ENCODE measurements around the gene ARHGAP30. TPM values are rescaled to one million over a fixed set of nuclear protein-coding genes. Genes with fewer than 3 reads are reported as not detected.

The ARHGAP30 gene
- total and polyA plus RNA-seq, 2 of the 8 experiments (the other 6 are each of a cell fraction or from before 2014, with no cell fraction given): 0.27 to 0.39 TPM

GRCh38 chr1:161031874-161032273 is 37.8 kb downstream of the ARHGAP30 start:
- no peak overlapping the region for H4K91ac ChIP-seq (replicated peaks; ENCODE audit: insufficient read length, low read length)
- H3K14ac ChIP-seq (ENCODE audit: insufficient read length): no peak overlapping the region
- peaks cover 0 to 5% (median 0%) of the 10 kb centered on the region in 4 experiments; a peak in 1 of 8 replicates for H3K36me3 ChIP-seq (ENCODE audit: control insufficient read depth in 2 of 4, insufficient read depth in 4 of 4, low read length in 3 of 4)
- H4K8ac ChIP-seq (ENCODE audit: extremely low read depth, insufficient read depth, low read length): no peak overlapping the region
- no peak overlapping the region for H3K56ac ChIP-seq (replicated peaks; ENCODE audit: insufficient read length, low read depth, low read length)
- ChIA-PET CTCF (ENCODE audit: partially characterized antibody) (interaction anchor here (1.4 kb wide), 1 partner anchor 11 kb away, joined by 4 read pairs; the partner anchor contains the start of gene F11R), POLR2A (ENCODE audit: partially characterized antibody) (interaction anchor here (1.0 to 2.3 kb wide), 4 partner anchors 11 to 18 kb away, joined by 3 to 8 read pairs (median 4); partner anchors contain the start of genes F11R and USF1)
- H2BK5ac ChIP-seq (ENCODE audit: low read depth, low read length): no peak overlapping the region
- no peak overlapping the region for H3K23ac ChIP-seq (ENCODE audit: insufficient read length)
- no peak for DNase-seq (ENCODE audit: low read depth in 1 of 2, low spot score in 2 of 2)
- no peak overlapping the region for H3K27ac ChIP-seq (ENCODE audit: low read depth, low read length)
- no peak overlapping the region for H2BK12ac ChIP-seq (ENCODE audit: low read depth, low read length)
- no peaks in the 10 kb centered on the region for H3K27me3 ChIP-seq (replicated peaks in 1 of 4; ENCODE audit: control insufficient read depth in 3 of 4, extremely low read depth in 1 of 4, insufficient read depth in 3 of 4, low read length in 3 of 4)
- H3K23me2 ChIP-seq (ENCODE audit: low read depth, low read length): no peaks in the 10 kb centered on the region
- H3K9ac ChIP-seq (replicated peaks in 1 of 4; ENCODE audit: extremely low read depth in 1 of 4, low read depth in 3 of 4, low read length in 3 of 4): no peak overlapping the region
- no peak overlapping the region for H2AFZ ChIP-seq (ENCODE audit: low read length)
- H4K5ac ChIP-seq (ENCODE audit: insufficient read length, low read depth, low read length): no peak overlapping the region
- H2BK15ac ChIP-seq (ENCODE audit: low read length): no peak overlapping the region
- peaks cover 0 to 11% of the 10 kb centered on the region in 2 experiments; a peak in 1 of 4 replicates for H3K9me3 ChIP-seq (ENCODE audit: insufficient read depth in 2 of 2, low read depth in 1 of 2, low read length in 1 of 2)
- no peak overlapping the region for H2BK20ac ChIP-seq (ENCODE audit: low read length)
- no peak overlapping the region for H3K4me2 ChIP-seq (ENCODE audit: insufficient read depth in 1 of 2, low read depth in 2 of 2, low read length in 2 of 2)
- H3K79me1 ChIP-seq (ENCODE audit: low read depth, low read length): no peaks in the 10 kb centered on the region; the same call in 1 of the 2 replicates
- H4K20me1 ChIP-seq (replicated peaks in 1 of 2; ENCODE audit: control insufficient read depth in 1 of 2, insufficient read depth in 2 of 2, low read length in 2 of 2): no peaks in the 10 kb centered on the region
- no peak overlapping the region for H2AK5ac ChIP-seq (ENCODE audit: low read depth, low read length)
- WGBS, 2 experiments (ENCODE audit: extremely low coverage in 1 of 2, insufficient coverage in 1 of 2, insufficient read length in 1 of 2, insufficient replicate concordance in 2 of 2, low coverage in 1 of 2, low lambda C conversion rate in 2 of 2, missing lambda C conversion rate in 1 of 2): 92% methylated on average over 1 of the region's 2 CpGs; no CpG with 5 or more reads in 1 of the 2 experiments
- H2BK120ac ChIP-seq (replicated peaks; ENCODE audit: low read depth, low read length): no peak overlapping the region
- no peak overlapping the region for H3K4ac ChIP-seq (replicated peaks; ENCODE audit: insufficient read length, low read depth, low read length)
- peaks cover 0 to 2% of the 10 kb centered on the region in 2 experiments; a peak in 1 of 4 replicates for H3K79me2 ChIP-seq (ENCODE audit: control insufficient read depth in 1 of 2, insufficient read depth in 2 of 2, low read length in 2 of 2)
- FAIRE-seq: no peak
- H3K18ac ChIP-seq (ENCODE audit: extremely low read depth, low read length): no peak overlapping the region
- H3K4me1 ChIP-seq (replicated peaks in 1 of 4; ENCODE audit: control insufficient read depth in 3 of 4, insufficient read depth in 4 of 4, low read length in 3 of 4): peaks cover 0 to 3% (median 2%) of the 10 kb centered on the region in 4 experiments; a peak in 2 of 7 replicates
- H3K4me3 ChIP-seq (ENCODE audit: extremely low read depth in 1 of 4, insufficient read depth in 2 of 4, low read depth in 3 of 4, low read length in 4 of 4): no peak overlapping the region
- TF ChIP-seq RFX5 (IDR thresholded peaks at IDR 0.05; ENCODE audit: borderline replicate concordance, low read depth, low read length) (no peak), CTBP2 (IDR thresholded peaks at IDR 0.05; ENCODE audit: borderline replicate concordance, insufficient read depth, insufficient read length, low read length) (no peak), ATF2 (IDR thresholded peaks at IDR 0.05; ENCODE audit: low read length) (no peak), KDM4A (IDR thresholded peaks at IDR 0.05; ENCODE audit: low read depth, low read length, severe bottlenecking) (no peak), RAD21 (IDR thresholded peaks at IDR 0.05 in 1 of 2, conservative IDR thresholded peaks at IDR 0.05 in 1 of 2; ENCODE audit: low read depth in 2 of 2, low read length in 2 of 2) (no peak), BACH1 (IDR thresholded peaks at IDR 0.05; ENCODE audit: low read length) (no peak), SP1 (IDR thresholded peaks at IDR 0.05; ENCODE audit: low read depth, low read length) (no peak), SP4 (IDR thresholded peaks at IDR 0.05; ENCODE audit: low read length) (no peak), CBX8 (IDR thresholded peaks at IDR 0.05; ENCODE audit: borderline replicate concordance, low read depth, low read length) (no peak)

Measured in H1 (cell line).